T-helper 2 cell (primary cell): Measurements from ENCODE around the gene BIN1.

Source experiments
- DNase-seq, 5 experiments: peaks; one replicate each; pipeline versions ENCODE4 v3.0.0 to v3.0.0-alpha.2; 2012 to 2022

Gene BIN1

GRCh38 chr2:127090281-127091120 lies 16.5 kb downstream of the BIN1 start:
- DNase-seq, result no peak

- DNase-seq, result no peak
Observed at GRCh38 chr2:127089478-127090235, 17.3 kb downstream of the BIN1 start.

- no peak for DNase-seq
Observed at GRCh38 chr2:127088706-127089105, 18.2 kb downstream of the BIN1 start.

GRCh38 chr2:127087791-127088495 lies 19.0 kb downstream of the BIN1 start:
- no peak for DNase-seq

DNA sequence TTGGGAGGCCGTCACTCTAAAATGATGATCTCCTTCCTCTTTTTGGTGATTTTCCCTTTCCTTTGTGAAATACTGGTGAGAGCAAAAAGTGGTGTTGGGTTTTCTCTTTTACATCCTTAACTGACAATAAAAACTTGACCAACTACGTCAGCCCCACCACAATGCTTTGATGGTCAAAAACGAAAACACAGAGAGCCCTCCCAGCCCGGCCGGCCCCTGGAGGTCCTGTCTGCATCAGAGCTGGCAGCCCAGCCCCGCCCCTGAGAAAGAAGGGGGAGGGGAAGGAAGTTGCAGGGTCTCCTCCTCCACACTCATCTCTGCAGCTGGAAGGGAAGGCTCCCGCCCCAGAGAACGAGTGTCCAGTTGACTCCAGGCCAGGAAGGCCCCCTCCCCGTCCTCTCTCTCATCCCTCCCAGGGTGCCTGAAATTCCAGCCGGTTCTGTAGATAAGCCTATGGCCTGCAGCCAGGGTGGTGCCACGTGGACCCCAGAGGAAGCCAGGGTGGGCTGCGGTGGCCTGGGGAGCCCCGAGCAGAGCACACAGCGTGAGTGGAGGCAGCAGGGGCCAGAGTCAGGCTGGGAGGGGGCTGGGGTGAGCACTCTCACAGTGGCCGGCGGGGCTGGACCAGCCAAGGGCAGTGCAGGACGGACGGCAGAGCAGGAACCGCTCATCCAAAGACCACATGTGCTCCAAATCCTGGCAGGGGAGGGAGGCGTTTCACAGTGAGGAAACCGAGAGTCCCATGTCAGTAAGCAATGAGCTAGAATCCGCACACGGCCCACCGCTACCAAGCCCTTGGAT lies 19.8 kb downstream of the BIN1 start:
- DNase-seq, result no peak

GRCh38 chr2:127085317-127085681 lies 21.7 kb downstream of the BIN1 start:
- peak in 2 of 5 experiments; percentile 25 to 32 for DNase-seq

DNA sequence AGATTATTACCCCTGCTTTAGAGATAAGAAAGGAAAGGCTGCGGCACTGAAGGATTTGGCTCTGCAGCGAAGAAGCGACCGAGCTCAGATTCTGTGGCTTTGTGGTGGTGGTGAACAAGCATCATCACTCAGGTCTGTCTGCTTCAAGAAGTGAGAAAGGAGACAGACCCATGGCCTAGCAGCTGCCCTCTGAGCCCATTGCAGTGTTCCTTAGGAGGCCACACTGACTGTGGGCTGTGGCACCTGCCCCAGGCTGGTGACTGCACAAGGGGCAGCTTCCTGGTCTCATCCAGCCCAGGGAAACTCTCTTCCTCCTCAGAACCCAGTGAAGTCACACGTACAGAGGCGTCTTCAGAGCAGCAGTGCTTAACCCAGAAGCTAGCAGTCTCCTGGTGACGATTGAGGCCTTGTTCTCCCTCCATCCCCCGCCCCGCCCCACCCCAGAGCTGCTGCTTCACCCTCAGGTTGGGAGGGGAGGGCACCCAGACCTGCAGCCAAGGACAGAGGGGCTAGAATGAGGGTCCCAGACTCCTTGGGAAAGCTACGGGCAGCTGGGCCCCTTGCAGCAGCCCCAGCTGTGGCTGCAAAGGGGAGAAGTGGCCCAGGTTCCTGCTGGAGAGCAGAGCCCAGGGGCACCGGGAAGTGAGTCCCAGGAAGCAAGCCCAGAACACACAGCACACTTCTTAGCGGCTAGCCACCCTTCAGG lies 22.2 kb downstream of the BIN1 start:
- peak in 2 of 5 experiments; percentile 76 to 78 for DNase-seq

DNA sequence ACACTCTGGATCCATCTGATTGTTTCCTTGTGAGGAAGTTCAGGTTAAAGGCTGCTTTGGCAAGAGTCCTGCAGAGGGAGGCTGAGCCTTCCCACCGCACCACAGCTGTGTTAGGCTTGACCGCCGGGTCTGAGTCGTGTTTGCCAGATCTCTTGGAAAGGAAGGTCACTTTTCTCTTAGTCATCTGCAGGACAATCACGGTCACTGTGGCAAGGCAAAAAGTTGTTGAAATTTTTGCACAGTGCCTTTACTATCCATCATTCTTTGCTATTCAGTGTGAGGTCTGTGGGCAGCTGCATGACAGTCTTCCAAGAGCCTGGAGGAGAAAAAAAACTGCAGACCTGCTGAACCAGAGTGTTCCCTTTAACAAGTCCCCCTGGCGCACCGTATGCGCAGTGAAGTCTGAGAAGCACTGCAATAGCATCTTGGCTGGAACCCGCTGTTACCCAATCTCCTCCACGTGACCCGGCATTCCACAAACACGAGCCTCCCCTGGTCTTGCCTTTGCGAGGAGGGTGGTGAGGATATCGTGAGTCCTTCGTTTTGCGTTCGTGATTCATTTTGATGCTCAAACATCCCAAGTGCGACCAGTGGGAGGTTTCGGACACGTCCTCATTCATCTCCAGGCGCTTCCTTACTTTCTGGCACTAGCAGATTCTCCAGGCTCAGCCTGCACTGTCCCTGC lies 23.0 kb downstream of the BIN1 start:
- DNase-seq, result no peak

DNA sequence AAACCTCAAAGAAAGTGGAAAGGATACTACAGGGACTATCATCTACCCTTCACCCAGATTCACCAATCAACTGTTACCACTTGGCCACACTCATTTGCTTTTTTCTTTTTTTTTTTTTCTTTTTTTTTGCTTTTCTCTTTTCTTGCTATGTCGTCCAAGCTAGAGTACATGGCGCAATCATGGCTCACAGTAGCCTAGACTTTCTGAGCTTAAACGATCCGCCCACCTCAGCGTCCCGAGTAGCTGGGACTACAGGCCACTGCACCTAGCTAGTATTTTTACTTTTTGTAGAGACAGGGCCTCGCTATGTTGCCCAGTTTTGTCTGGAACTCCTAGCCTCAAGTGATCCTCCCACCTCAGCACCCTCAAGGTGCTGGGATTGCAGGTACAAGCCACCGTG lies 24.0 kb downstream of the BIN1 start:
- no peak for DNase-seq

DNA sequence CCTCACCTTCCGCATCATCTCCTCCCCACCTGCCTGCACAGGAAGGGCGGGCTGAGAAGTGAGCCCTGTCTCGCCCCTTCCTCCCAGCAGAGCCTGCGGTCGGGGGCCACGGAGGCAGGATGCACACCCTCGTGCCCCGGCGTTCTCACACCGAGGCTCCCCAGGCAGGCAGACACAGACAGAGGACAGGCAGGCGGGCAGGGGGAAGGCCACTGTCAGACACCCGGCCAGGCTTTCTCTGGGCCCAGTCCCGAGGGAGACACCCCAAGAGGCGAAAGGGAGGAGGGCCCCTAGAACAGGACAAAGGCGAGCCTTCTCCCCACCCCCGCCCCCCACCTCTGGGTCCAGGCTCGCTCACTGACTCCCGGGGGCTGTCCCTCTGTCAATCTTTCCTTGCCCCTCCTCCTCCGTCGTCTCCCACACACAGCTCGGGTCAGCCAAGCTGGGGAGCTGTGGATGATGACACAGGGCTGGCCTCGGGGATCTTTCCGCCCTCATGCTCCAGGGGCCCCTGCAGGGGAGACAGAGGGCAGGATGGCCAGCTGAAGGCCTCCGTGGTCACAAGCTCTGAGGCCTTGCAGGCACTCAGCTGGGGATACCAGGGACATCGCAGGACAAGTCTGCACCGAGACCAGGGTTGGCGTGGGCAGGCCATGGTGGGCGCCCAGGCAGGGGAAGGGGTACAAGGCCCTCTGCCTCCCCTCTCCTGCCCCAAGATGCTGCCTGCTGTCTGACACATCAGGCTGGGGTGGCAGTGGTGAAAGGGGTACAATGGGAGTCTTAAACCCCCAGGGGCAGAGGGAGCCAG lies 24.9 kb downstream of the BIN1 start:
- DNase-seq, result peak; percentile 35 to 94 (median 60)

GRCh38 chr2:127080938-127081755 lies 25.8 kb downstream of the BIN1 start:
- DNase-seq, result peak in 3 of 5 experiments; percentile 40 to 77 (median 53)

DNA sequence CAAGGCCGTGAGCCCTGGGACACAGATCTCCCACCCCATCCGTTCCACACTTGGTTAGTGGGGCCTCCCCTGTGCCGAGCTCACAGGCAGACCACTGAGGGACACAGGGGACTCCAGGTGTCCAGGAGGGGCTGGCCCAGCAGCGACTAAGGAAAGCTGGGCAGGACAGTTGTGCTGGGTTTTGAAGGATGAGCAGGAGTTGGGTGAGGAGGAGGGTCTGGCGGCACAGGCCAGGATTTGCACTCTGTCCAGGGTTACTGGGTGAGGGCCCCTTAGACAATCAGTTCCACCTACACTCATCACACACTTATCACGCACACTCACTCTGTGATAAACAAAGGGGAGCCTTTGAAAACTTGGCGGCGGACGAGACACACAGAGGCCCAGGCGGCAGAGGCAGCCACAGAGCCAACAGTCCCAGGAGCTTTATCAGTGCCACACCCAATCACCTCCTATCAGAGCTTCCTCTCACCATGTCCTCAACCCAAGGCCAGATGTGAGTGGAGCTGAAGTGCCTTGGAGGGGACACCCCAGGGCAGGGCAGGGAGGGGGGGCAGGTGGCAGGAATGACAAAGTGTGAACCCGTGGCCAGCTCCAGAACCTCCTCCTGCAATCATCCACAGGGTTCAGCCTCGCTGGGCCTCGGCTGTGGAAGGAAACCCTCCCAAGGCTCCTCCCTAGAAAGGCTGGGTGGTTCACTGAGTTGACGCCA lies 26.6 kb downstream of the BIN1 start:
- DNase-seq, result peak in 3 of 5 experiments; percentile 18 to 77 (median 66)

- peak in 1 of 5 experiments; percentile 27 for DNase-seq
Observed at GRCh38 chr2:127079358-127079920, 27.5 kb downstream of the BIN1 start.

GRCh38 chr2:127078666-127079270 lies 28.2 kb downstream of the BIN1 start:
- DNase-seq, result no peak

DNA sequence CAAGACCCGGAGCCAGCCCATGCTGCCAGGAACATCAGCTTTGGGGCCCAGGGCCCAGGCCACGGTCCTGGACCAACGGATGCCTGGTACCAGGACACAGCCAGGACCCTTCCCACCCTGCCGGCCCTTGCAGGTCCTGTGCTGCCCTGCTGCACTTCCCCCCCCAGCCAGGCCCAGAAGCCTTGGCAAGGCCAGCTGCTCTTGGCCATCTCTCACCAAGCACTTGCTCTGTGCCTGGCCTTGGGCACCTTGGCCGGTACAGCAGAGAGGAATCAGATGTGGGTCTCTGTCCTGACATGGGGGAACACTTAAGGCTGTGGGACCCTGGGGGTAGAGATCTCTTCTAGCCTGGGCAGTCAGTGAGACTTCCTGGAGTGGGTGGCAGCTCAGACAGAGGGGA lies 28.9 kb downstream of the BIN1 start:
- no peak for DNase-seq

GRCh38 chr2:127076924-127077323 lies 30.0 kb downstream of the BIN1 start:
- DNase-seq, result no peak

DNA sequence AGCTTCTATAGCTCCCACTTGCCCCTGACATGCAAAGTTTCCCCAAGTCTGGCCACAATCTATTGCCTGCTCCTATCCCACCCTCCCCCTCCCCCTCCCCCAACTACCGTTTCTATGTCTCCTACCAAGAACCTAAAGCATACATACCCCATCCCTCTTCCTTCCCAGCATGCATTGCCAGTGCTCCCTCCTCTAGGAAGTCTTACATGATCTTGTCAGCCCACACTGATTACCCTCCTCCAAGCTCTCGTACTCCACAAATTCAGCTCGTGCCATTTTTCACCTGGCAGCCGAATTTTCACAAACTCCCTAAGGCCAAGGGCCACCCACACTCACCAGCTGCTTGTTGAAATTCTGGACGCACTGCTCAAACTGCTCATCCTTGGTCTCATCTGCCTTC lies 30.7 kb downstream of the BIN1 start:
- no peak for DNase-seq

- no peak for DNase-seq
Observed at GRCh38 chr2:127075821-127076220, 31.1 kb downstream of the BIN1 start.
